ENCODE data around the gene ENOX1. TPM values are rescaled to one million over a fixed set of nuclear protein-coding genes. Genes with fewer than 3 reads are reported as not detected.

ENOX1 gene
- total RNA-seq, 1 experiment from 2014 or later = 0.26 TPM

GRCh38 chr13:43805681-43806128 is 18.9 kb upstream of the ENOX1 start (continued):
- TF ChIP-seq ESRRA (CRISPR knock-in tag; IDR thresholded peaks at IDR 0.05; ENCODE audit: borderline replicate concordance) = no peak
- no peak for TF ChIP-seq CREB1 (CRISPR knock-in tag; IDR thresholded peaks at IDR 0.05)
- TF ChIP-seq FOXP1 (CRISPR knock-in tag; IDR thresholded peaks at IDR 0.05; ENCODE audit: borderline replicate concordance) = no peak
- no peak for TF ChIP-seq GRHL2 (CRISPR knock-in tag; IDR thresholded peaks at IDR 0.05; ENCODE audit: insufficient replicate concordance, severe bottlenecking)

DNA sequence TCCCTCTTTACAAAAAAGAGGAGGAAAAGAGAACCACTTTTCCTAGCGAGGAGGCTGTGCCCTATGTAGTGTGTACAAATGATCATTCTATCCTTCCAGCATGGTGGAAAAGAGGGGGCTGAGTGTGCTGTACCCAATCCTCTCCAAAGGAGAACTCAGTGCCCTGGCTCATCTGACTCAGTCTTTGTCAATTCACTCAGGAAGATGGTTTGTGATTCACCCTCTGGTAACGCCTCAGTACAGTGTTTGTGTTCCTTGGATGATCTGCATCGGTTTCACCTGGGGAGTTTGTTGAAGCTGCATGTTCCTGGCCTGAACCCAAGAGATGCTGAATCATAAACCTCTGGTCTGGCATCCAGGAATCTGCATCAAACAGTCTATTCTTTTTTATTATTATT is 18.3 kb upstream of the ENOX1 start:
- H3K27ac Mint-ChIP-seq = peak overlapping the region; percentile 78; the same call in 1 of the 2 replicates
- no peak for TF ChIP-seq CREB1 (CRISPR knock-in tag; IDR thresholded peaks at IDR 0.05)
- TF ChIP-seq, protein P1, sequence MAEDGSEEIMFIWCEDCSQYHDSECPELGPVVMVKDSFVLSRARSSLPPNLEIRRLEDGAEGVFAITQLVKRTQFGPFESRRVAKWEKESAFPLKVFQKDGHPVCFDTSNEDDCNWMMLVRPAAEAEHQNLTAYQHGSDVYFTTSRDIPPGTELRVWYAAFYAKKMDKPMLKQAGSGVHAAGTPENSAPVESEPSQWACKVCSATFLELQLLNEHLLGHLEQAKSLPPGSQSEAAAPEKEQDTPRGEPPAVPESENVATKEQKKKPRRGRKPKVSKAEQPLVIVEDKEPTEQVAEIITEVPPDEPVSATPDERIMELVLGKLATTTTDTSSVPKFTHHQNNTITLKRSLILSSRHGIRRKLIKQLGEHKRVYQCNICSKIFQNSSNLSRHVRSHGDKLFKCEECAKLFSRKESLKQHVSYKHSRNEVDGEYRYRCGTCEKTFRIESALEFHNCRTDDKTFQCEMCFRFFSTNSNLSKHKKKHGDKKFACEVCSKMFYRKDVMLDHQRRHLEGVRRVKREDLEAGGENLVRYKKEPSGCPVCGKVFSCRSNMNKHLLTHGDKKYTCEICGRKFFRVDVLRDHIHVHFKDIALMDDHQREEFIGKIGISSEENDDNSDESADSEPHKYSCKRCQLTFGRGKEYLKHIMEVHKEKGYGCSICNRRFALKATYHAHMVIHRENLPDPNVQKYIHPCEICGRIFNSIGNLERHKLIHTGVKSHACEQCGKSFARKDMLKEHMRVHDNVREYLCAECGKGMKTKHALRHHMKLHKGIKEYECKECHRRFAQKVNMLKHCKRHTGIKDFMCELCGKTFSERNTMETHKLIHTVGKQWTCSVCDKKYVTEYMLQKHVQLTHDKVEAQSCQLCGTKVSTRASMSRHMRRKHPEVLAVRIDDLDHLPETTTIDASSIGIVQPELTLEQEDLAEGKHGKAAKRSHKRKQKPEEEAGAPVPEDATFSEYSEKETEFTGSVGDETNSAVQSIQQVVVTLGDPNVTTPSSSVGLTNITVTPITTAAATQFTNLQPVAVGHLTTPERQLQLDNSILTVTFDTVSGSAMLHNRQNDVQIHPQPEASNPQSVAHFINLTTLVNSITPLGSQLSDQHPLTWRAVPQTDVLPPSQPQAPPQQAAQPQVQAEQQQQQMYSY (CRISPR knock-in tag; IDR thresholded peaks at IDR 0.05) = no peak
- TF ChIP-seq, protein P2, sequence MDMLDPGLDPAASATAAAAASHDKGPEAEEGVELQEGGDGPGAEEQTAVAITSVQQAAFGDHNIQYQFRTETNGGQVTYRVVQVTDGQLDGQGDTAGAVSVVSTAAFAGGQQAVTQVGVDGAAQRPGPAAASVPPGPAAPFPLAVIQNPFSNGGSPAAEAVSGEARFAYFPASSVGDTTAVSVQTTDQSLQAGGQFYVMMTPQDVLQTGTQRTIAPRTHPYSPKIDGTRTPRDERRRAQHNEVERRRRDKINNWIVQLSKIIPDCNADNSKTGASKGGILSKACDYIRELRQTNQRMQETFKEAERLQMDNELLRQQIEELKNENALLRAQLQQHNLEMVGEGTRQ (CRISPR knock-in tag; IDR thresholded peaks at IDR 0.05) = no peak
- TF ChIP-seq, protein P3, sequence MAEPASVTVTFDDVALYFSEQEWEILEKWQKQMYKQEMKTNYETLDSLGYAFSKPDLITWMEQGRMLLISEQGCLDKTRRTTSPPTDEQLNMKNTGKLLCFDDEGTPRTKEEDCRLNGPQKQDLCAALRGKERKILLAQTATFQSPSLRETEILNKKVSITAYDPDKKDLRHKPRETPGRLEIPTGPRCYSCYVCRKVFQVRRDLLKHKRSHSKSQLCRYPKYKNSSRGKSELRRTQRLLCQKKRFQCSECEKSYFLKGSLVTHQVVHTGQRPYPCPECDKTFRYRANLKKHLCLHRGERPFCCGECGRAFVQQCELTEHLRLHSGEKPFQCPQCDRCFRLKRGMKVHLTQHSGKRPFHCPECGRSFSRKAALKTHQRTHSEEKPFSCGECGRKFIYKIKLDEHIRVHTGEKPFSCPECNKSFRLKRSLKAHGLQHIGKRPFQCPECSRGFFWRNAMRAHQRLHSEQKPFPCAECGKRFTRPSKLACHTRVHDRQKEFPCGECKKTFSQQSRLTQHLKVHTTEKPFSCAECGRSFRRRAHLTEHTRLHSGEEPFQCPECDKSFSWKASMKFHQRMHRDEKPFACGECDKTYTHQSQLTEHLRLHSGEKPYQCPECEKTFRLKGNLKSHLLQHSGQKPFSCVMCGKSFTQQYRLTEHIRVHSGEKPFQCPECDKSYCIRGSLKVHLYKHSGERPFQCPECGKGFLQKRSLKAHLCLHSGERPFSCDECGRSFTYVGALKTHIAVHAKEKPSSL (CRISPR knock-in tag; conservative IDR thresholded peaks at IDR 0.05) = no peak
- TF ChIP-seq ERG (CRISPR knock-in tag; IDR thresholded peaks at IDR 0.05) = no peak
- TF ChIP-seq MXD4 (CRISPR knock-in tag; IDR thresholded peaks at IDR 0.05; ENCODE audit: borderline replicate concordance) = no peak
- TF ChIP-seq ESRRA (CRISPR knock-in tag; IDR thresholded peaks at IDR 0.05; ENCODE audit: borderline replicate concordance) = no peak
- no peak for TF ChIP-seq ELF4 (CRISPR knock-in tag; IDR thresholded peaks at IDR 0.05; ENCODE audit: low read depth)
- TF ChIP-seq E2F5 (CRISPR knock-in tag; IDR thresholded peaks at IDR 0.05) = no peak
- TF ChIP-seq CBFB (CRISPR knock-in tag; IDR thresholded peaks at IDR 0.05; ENCODE audit: low read depth) = no peak
- no peak for TF ChIP-seq CDX4 (CRISPR knock-in tag; IDR thresholded peaks at IDR 0.05; ENCODE audit: borderline replicate concordance)
- no peak for TF ChIP-seq ZBTB21 (CRISPR knock-in tag; IDR thresholded peaks at IDR 0.05; ENCODE audit: borderline replicate concordance)
- peaks cover under 1% of the 10 kb centered on the region; the same call in 1 of the 2 replicates for H3K9me3 Mint-ChIP-seq
- H3K36me3 Mint-ChIP-seq = peaks cover 2% of the 10 kb centered on the region; the same call in 1 of the 2 replicates
- DNase-seq (ENCODE audit: low spot score) (no peak), ATAC-seq (peak; percentile 56)
- ChIA-PET POLR2A (no interaction called here), CTCF (interaction anchor here (0.6 to 2.5 kb wide), 17 partner anchors 12 to 929 kb away, joined by 3 to 17 read pairs (median 4); partner anchors contain the start of gene ENOX1)
- 0 out of 2 replicates have a peak overlapping the region, but pooled peaks have one; percentile 27 for H3K4me3 Mint-ChIP-seq
- peaks cover 28% of the 10 kb centered on the region for H3K4me1 Mint-ChIP-seq
- no peaks in the 10 kb centered on the region for H3K27me3 Mint-ChIP-seq (ENCODE audit: low read depth)
